HG03575 (cell line): ENCODE measurements around the gene MYO18B.

Experiments
- ATAC-seq: cut with Tn5 transposase; IDR thresholded peaks from one replicate; pipeline ENCODE4 v1.9.1; 2021; ENCODE audit not compliant: unreplicated experiment, insufficient number of reproducible peaks, low FRiP score; ENCODE audit errors: extremely low read depth

MYO18B gene

GRCh38 chr22:25745341-25746011 is 3.5 kb downstream of the MYO18B start:
- no peak for ATAC-seq

- ATAC-seq = no peak
Measured at GRCh38 chr22:25746012-25746373, 4.0 kb downstream of the MYO18B start.

GRCh38 chr22:25747245-25747944 is 5.4 kb downstream of the MYO18B start:
- ATAC-seq = no peak

GRCh38 chr22:25748140-25748539 is 6.2 kb downstream of the MYO18B start:
- ATAC-seq = no peak

GRCh38 chr22:25748704-25749103 is 6.7 kb downstream of the MYO18B start:
- ATAC-seq = no peak

GRCh38 chr22:25749420-25750169 is 7.6 kb downstream of the MYO18B start:
- no peak for ATAC-seq

GRCh38 chr22:25750569-25751173 is 8.7 kb downstream of the MYO18B start:
- no peak for ATAC-seq

- no peak for ATAC-seq
Measured at GRCh38 chr22:25751174-25751581, 9.2 kb downstream of the MYO18B start.

- no peak for ATAC-seq
Measured at GRCh38 chr22:25752615-25753214, 10.7 kb downstream of the MYO18B start.

GRCh38 chr22:25753252-25753651 is 11.3 kb downstream of the MYO18B start:
- no peak for ATAC-seq

GRCh38 chr22:25754527-25755202 is 12.7 kb downstream of the MYO18B start:
- no peak for ATAC-seq

- no peak for ATAC-seq
Measured at GRCh38 chr22:25757686-25758085, 15.7 kb downstream of the MYO18B start.

- ATAC-seq = no peak
Measured at GRCh38 chr22:25758316-25758715, 16.3 kb downstream of the MYO18B start.

GRCh38 chr22:25759825-25760231 is 17.8 kb downstream of the MYO18B start:
- no peak for ATAC-seq

- no peak for ATAC-seq
Measured at GRCh38 chr22:25760294-25760693, 18.3 kb downstream of the MYO18B start.

GRCh38 chr22:25760848-25761595 is 19.0 kb downstream of the MYO18B start:
- ATAC-seq = no peak

- ATAC-seq = no peak
Measured at GRCh38 chr22:25762147-25762546, 20.2 kb downstream of the MYO18B start.

- no peak for ATAC-seq
Measured at GRCh38 chr22:25763239-25763777, 21.3 kb downstream of the MYO18B start.
